ENCODE results near the gene ZNF385C. TPM values are rescaled to one million over a fixed set of nuclear protein-coding genes. Genes with fewer than 3 reads are reported as not detected.

Gene ZNF385C
- total RNA-seq, 1 experiment from 2014 or later, result 1.1 TPM

GRCh38 chr17:42120770-42121769, 22.8 kb upstream of the ZNF385C start, which contains the start of gene KAT2A (continued):
- TF ChIP-seq, protein P1, sequence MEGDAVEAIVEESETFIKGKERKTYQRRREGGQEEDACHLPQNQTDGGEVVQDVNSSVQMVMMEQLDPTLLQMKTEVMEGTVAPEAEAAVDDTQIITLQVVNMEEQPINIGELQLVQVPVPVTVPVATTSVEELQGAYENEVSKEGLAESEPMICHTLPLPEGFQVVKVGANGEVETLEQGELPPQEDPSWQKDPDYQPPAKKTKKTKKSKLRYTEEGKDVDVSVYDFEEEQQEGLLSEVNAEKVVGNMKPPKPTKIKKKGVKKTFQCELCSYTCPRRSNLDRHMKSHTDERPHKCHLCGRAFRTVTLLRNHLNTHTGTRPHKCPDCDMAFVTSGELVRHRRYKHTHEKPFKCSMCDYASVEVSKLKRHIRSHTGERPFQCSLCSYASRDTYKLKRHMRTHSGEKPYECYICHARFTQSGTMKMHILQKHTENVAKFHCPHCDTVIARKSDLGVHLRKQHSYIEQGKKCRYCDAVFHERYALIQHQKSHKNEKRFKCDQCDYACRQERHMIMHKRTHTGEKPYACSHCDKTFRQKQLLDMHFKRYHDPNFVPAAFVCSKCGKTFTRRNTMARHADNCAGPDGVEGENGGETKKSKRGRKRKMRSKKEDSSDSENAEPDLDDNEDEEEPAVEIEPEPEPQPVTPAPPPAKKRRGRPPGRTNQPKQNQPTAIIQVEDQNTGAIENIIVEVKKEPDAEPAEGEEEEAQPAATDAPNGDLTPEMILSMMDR (IDR thresholded peaks at IDR 0.05 in 2 of 3, conservative IDR thresholded peaks at IDR 0.05 in 1 of 3; ENCODE audit: borderline replicate concordance in 1 of 3, insufficient read depth in 1 of 3, low read depth in 2 of 3, low read length in 2 of 3), result no peak

GRCh38 chr17:42120161-42120769, 22.0 kb upstream of the ZNF385C start:
- intact Hi-C loops (cut with micrococcal nuclease), result no loop called here
- POLR2A ChIA-PET, result no interaction called here
- peaks cover 5 to 24% of the 10 kb centered on the region in 2 experiments; a peak in 3 of 4 replicates for H3K4me1 ChIP-seq (ENCODE audit: control insufficient read depth in 1 of 2, insufficient read depth in 2 of 2, low read length in 2 of 2)
- TSS peak; percentile 57 for BruUV-seq (replicated peaks)
- H2AFZ ChIP-seq (ENCODE audit: low read depth, low read length, poor library complexity, severe bottlenecking), result no peak overlapping the region
- peak overlapping the region; percentile 87 for H3K9ac ChIP-seq (ENCODE audit: low read length)
- no peaks in the 10 kb centered on the region for H3K9me3 ChIP-seq (ENCODE audit: control insufficient read depth in 1 of 2, insufficient read depth in 1 of 2, low read depth in 1 of 2, low read length in 2 of 2)
- peaks cover 3 to 17% of the 10 kb centered on the region in 2 experiments; a peak in 3 of 4 replicates for H3K36me3 ChIP-seq (ENCODE audit: control insufficient read depth in 1 of 2, insufficient read depth in 2 of 2, low read length in 2 of 2)
- DNase-seq (ENCODE audit: low read depth, low spot score) (no peak), ATAC-seq (peak; percentile 3; the same call in 1 of the 2 replicates)
- H3K27ac ChIP-seq (ENCODE audit: low read depth, low read length), result peak overlapping the region; percentile 33; the same call in 1 of the 2 replicates
- RAD21 ChIA-PET (ENCODE audit: low non-redundant PET in 1 of 2, low total read pairs in 2 of 2, uncharacterized antibody in 2 of 2, unreplicated experiment in 2 of 2), result interaction anchor here (0.6 to 0.7 kb wide), 3 partner anchors 8 to 383 kb away, joined by 3 to 6 read pairs (median 3); partner anchors contain the start of gene DHX58 (in 1 of the 2)
- H3K4me3 ChIP-seq (replicated peaks in 1 of 2; ENCODE audit: low read depth in 1 of 2, low read length in 2 of 2), result peak overlapping the region; percentile 55 to 68
- peak overlapping the region; percentile 94 for H3K4me2 ChIP-seq (ENCODE audit: low read length)
- no peaks in the 10 kb centered on the region for H3K9me2 ChIP-seq (ENCODE audit: insufficient read depth)
- H3K79me2 ChIP-seq (ENCODE audit: insufficient read depth, low read length), result no peaks in the 10 kb centered on the region
- no peaks in the 10 kb centered on the region for H3K27me3 ChIP-seq (ENCODE audit: insufficient read depth, low read length)
- no peaks in the 10 kb centered on the region for H4K20me1 ChIP-seq (ENCODE audit: insufficient read depth)
- TF ChIP-seq RAD21 (IDR thresholded peaks at IDR 0.05; ENCODE audit: low read depth), result no peak
- no peak for TF ChIP-seq SP1 (IDR thresholded peaks at IDR 0.05; ENCODE audit: low read depth)
- TF ChIP-seq, protein P2, sequence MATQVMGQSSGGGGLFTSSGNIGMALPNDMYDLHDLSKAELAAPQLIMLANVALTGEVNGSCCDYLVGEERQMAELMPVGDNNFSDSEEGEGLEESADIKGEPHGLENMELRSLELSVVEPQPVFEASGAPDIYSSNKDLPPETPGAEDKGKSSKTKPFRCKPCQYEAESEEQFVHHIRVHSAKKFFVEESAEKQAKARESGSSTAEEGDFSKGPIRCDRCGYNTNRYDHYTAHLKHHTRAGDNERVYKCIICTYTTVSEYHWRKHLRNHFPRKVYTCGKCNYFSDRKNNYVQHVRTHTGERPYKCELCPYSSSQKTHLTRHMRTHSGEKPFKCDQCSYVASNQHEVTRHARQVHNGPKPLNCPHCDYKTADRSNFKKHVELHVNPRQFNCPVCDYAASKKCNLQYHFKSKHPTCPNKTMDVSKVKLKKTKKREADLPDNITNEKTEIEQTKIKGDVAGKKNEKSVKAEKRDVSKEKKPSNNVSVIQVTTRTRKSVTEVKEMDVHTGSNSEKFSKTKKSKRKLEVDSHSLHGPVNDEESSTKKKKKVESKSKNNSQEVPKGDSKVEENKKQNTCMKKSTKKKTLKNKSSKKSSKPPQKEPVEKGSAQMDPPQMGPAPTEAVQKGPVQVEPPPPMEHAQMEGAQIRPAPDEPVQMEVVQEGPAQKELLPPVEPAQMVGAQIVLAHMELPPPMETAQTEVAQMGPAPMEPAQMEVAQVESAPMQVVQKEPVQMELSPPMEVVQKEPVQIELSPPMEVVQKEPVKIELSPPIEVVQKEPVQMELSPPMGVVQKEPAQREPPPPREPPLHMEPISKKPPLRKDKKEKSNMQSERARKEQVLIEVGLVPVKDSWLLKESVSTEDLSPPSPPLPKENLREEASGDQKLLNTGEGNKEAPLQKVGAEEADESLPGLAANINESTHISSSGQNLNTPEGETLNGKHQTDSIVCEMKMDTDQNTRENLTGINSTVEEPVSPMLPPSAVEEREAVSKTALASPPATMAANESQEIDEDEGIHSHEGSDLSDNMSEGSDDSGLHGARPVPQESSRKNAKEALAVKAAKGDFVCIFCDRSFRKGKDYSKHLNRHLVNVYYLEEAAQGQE (IDR thresholded peaks at IDR 0.05; ENCODE audit: low read depth), result no peak
- CTCF ChIA-PET, result interaction anchor here (0.7 to 1.7 kb wide), 5 partner anchors 19 to 407 kb away, joined by 3 to 5 read pairs (median 3); partner anchors contain the start of gene NKIRAS2
